HL-60 (cell line): Measurements from ENCODE around the gene TAF7L.

Source experiments
- CTCF ChIP-seq: IDR thresholded peaks from one replicate; pipeline ENCODE4 v1.5.1; 2011; ENCODE audit warnings: low read length, control low read depth, inconsistent platforms; ENCODE audit not compliant: insufficient read depth
- SPI1 ChIP-seq: IDR thresholded peaks from 2 replicates; pipeline ENCODE4 v1.6.1; 2012; ENCODE audit warnings: low read depth, mild to moderate bottlenecking, borderline replicate concordance

- TF ChIP-seq CTCF: peak; percentile 44
- TF ChIP-seq SPI1: no peak
Observed at GRCh38 chrX:101287402-101287801, 3.7 kb downstream of the TAF7L start.
